Measurements from ENCODE around the gene CLTC.

CLTC gene

GRCh38 chr17:59722623-59723022 is 102.9 kb downstream of the CLTC start:
- H3K4me3 ChIP-seq (ENCODE audit: low read depth, low read length): no peak overlapping the region
- TF ChIP-seq CTCF (IDR thresholded peaks at IDR 0.05; ENCODE audit: borderline replicate concordance, insufficient read depth, low read depth, low read length): no peak

GRCh38 chr17:59723041-59723440 is 103.3 kb downstream of the CLTC start:
- no peak for TF ChIP-seq CTCF (IDR thresholded peaks at IDR 0.05; ENCODE audit: borderline replicate concordance, insufficient read depth, low read depth, low read length)

GRCh38 chr17:59723607-59724006 is 103.9 kb downstream of the CLTC start:
- TF ChIP-seq CTCF (IDR thresholded peaks at IDR 0.05; ENCODE audit: borderline replicate concordance, insufficient read depth, low read depth, low read length): no peak
- no peak overlapping the region for H3K4me3 ChIP-seq (ENCODE audit: low read depth, low read length)

More at GRCh38 chr17:59723041-59723440, 103.3 kb downstream of the CLTC start:
- no peak overlapping the region for H3K4me3 ChIP-seq (ENCODE audit: low read depth, low read length)

- no peak for TF ChIP-seq CTCF (IDR thresholded peaks at IDR 0.05; ENCODE audit: borderline replicate concordance, insufficient read depth, low read depth, low read length)
- H3K4me3 ChIP-seq (ENCODE audit: low read depth, low read length): no peak overlapping the region
Measured at GRCh38 chr17:59725691-59726090, 106.0 kb downstream of the CLTC start.

- TF ChIP-seq CTCF (IDR thresholded peaks at IDR 0.05; ENCODE audit: borderline replicate concordance, insufficient read depth, low read depth, low read length): no peak
Measured at GRCh38 chr17:59727817-59728533, 108.3 kb downstream of the CLTC start.

GRCh38 chr17:59730268-59730834 is 110.7 kb downstream of the CLTC start:
- H3K4me3 ChIP-seq (ENCODE audit: low read depth, low read length): no peak overlapping the region
- TF ChIP-seq CTCF (IDR thresholded peaks at IDR 0.05; ENCODE audit: borderline replicate concordance, insufficient read depth, low read depth, low read length): no peak

More at GRCh38 chr17:59727817-59728533, 108.3 kb downstream of the CLTC start:
- no peak overlapping the region for H3K4me3 ChIP-seq (ENCODE audit: low read depth, low read length)

GRCh38 chr17:59733697-59734096 is 114.0 kb downstream of the CLTC start:
- no peak for TF ChIP-seq CTCF (IDR thresholded peaks at IDR 0.05; ENCODE audit: borderline replicate concordance, insufficient read depth, low read depth, low read length)
- no peak overlapping the region for H3K4me3 ChIP-seq (ENCODE audit: low read depth, low read length)
